K562 (cell line): ENCODE measurements around the gene CLCNKB. TPM values are rescaled to one million over a fixed set of nuclear protein-coding genes. Genes with fewer than 3 reads are reported as not detected.
A peak's percentile ranks its signal among the peaks of the same experiment; 100 is the strongest.

ENCODE experiments used
- ARID1B ChIP-seq: fragments of 450-650 bp; IDR thresholded peaks from 2 replicates; pipeline ENCODE4 v1.6.1; 2016; ENCODE audit warnings: antibody characterized with exemption, mild to moderate bottlenecking, inconsistent platforms
- CBFA2T2 ChIP-seq: fragments of 450-650 bp; conservative IDR thresholded peaks from 2 replicates; pipeline ENCODE4 v1.6.1; 2017; ENCODE audit warnings: mild to moderate bottlenecking
- EGR1 ChIP-seq: fragments of 450-650 bp; conservative IDR thresholded peaks from 2 replicates; pipeline ENCODE4 v1.6.1; 2017; ENCODE audit warnings: mild to moderate bottlenecking
- ESRRB ChIP-seq: fragments of 250-450 bp; sonication (Bioruptor Pico); IDR thresholded peaks from 2 replicates; pipeline ENCODE4 v1.5.0; 2020; ENCODE audit warnings: mild to moderate bottlenecking, moderate library complexity, borderline replicate concordance
- FOXP1 ChIP-seq: sonication (generic); formaldehyde crosslinking; IDR thresholded peaks from 2 replicates; pipeline ENCODE4 v1.8.0; 2022; ENCODE audit warnings: mild to moderate bottlenecking, missing genetic modification reagents
- HNRNPLL ChIP-seq: fragments of 200-400 bp; formaldehyde crosslinking; IDR thresholded peaks from 2 replicates; pipeline ENCODE4 v1.6.1; 2017; ENCODE audit warnings: low read length, low read depth, mild to moderate bottlenecking; ENCODE audit not compliant: poor library complexity, severe bottlenecking
- MCM2 ChIP-seq: fragments of 450-650 bp; IDR thresholded peaks from 2 replicates; pipeline ENCODE4 v1.6.1; 2017; ENCODE audit warnings: low read depth, mild to moderate bottlenecking
- OTX1 ChIP-seq: fragments of 450-650 bp; formaldehyde crosslinking; IDR thresholded peaks from 2 replicates; pipeline ENCODE4 v1.4.0; 2022; ENCODE audit warnings: mild to moderate bottlenecking
- POLR3A ChIP-seq: IDR thresholded peaks from 2 replicates; pipeline ENCODE4 v1.6.1; 2011; ENCODE audit warnings: borderline replicate concordance, mild to moderate bottlenecking, moderate library complexity; ENCODE audit not compliant: insufficient read length, insufficient read depth; ENCODE audit errors: extremely low read depth
- RAD21 ChIP-seq, 2 experiments: fragments of 250-450 bp in 1 of 2; fragments of 450-650 bp in 1 of 2; sonication (Bioruptor Pico) in 1 of 2; formaldehyde crosslinking in 1 of 2; IDR thresholded peaks in 1 of 2; conservative IDR thresholded peaks in 1 of 2; 2 replicates each; pipeline versions ENCODE4 v1.4.0 to v1.8.0; 2020 to 2022; ENCODE audit warnings: mild to moderate bottlenecking in 2 of 2, moderate library complexity in 1 of 2
- RB1 ChIP-seq: fragments of 450-650 bp; IDR thresholded peaks from 2 replicates; pipeline ENCODE4 v1.6.1; 2017; ENCODE audit warnings: low read depth, mild to moderate bottlenecking
- SMAD1 ChIP-seq: fragments of 150-350 bp; IDR thresholded peaks from 2 replicates; pipeline ENCODE4 v1.6.1; 2014; ENCODE audit warnings: low read length, low read depth; ENCODE audit not compliant: partially characterized antibody
- SREBF1 ChIP-seq: fragments of 150-350 bp; IDR thresholded peaks from 2 replicates; pipeline ENCODE4 v1.6.1; 2014; ENCODE audit warnings: antibody characterized with exemption, low read depth, low read length, borderline replicate concordance
- TAF15 ChIP-seq: fragments of 200-400 bp; formaldehyde crosslinking; IDR thresholded peaks from 2 replicates; pipeline ENCODE4 v1.6.1; 2017; ENCODE audit warnings: mild to moderate bottlenecking, low read depth, low read length, moderate library complexity
- ZC3H8 ChIP-seq: fragments of 450-650 bp; IDR thresholded peaks from 2 replicates; pipeline ENCODE4 v1.6.1; 2017
- ZEB2 ChIP-seq: fragments of 450-650 bp; IDR thresholded peaks from 2 replicates; pipeline ENCODE4 v1.6.1; 2016
- ZNF121 ChIP-seq: sonication (generic); formaldehyde crosslinking; conservative IDR thresholded peaks from 2 replicates; pipeline ENCODE4 v1.8.0; 2022; ENCODE audit warnings: missing genetic modification reagents
- ZNF24 ChIP-seq: fragments of 450-650 bp; IDR thresholded peaks from 2 replicates; pipeline ENCODE4 v1.6.1; 2016
- ZNF707 ChIP-seq: fragments of 250-450 bp; sonication (Bioruptor Pico); conservative IDR thresholded peaks from 2 replicates; pipeline ENCODE4 v1.8.0; 2022; ENCODE audit warnings: inconsistent platforms, mild to moderate bottlenecking, moderate library complexity
- ZNF717 ChIP-seq: fragments of 250-450 bp; sonication (Bioruptor Pico); IDR thresholded peaks from 2 replicates; pipeline ENCODE4 v1.5.0; 2021
- polyA plus RNA-seq, 8 experiments: library from polyadenylated mRNA; depleted of rRNA in 4 of 8; stranded (reverse) in 5 of 8; unstranded in 3 of 8; fragments of >200 nt; fragmentation: Nextera tagmentation in 2 of 8; fragmentation: Illumina TruSeq in 1 of 8; extraction: Ambion mirVana in 2 of 8; extraction: Trizol in 1 of 8; gene quantifications; 2 replicates each; pipeline versions ENCODE4 v1.2.1 to v1.2.3, GENCODE V29; 2011 to 2014; ENCODE audit warnings: inconsistent platforms in 1 of 8, missing spikeins in 1 of 8
- total RNA-seq, 7 experiments: library from RNA; depleted of rRNA in 6 of 7; stranded (reverse); fragments of >200 nt in 6 of 7; fragmentation: Illumina TruSeq in 2 of 7; extraction: Trizol in 2 of 7; gene quantifications; 2 replicates each; pipeline versions ENCODE4 v1.2.1 to v1.2.3, GENCODE V29; 2011 to 2021; ENCODE audit warnings: low replicate concordance in 1 of 7
- TF ChIP-seq, protein P1 (sequence below): fragments of 450-650 bp; IDR thresholded peaks from 2 replicates; pipeline ENCODE4 v1.6.1; 2016; ENCODE audit warnings: low read depth

The CLCNKB gene
- total and polyA plus RNA-seq, 9 of the 15 experiments (the other 6 are each of a cell fraction or from before 2014, with no cell fraction given), result 0.08 to 1.7 (median 0.64) TPM

DNA sequence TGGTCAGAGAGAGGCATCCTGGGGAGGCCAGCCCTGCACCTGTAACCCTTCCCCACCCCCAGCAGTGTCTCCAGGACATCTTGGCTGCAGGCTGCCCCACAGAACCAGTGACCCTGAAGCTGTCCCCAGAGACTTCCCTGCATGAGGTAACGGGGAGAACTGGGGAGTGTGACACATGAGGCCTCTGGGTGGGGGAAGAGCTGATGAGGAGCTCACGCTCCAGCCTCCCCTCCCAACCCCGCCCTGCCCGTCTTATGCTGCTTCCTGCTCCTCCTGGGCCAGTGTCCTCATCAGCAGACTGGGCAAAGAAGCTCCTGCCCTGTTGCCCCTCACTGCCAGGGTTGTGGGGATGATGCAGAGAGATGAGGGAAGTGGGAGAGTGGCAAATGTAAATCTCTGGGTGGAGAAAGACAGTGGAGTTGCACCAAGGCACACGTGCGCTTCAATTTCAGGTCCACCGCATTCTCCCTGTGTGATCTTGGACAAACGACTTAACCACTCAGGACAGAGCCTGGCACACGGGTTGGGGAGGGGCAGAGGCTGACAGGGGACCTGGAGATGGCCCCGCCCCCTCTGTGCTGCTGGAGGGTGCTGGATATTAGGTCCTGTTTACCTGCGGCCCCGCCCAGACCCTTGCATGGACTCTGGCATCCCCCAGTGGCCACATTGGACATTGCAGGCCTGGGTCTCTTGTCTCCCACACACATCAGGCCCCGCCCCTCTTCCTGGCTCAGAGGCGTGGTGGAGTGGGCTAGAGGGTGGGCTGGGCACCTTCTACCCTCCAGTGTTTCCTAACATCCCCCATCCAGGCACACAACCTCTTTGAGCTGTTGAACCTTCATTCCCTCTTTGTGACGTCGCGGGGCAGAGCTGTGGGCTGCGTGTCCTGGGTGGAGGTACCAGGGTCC, 12.3 kb downstream of the CLCNKB start (continued):
- TF ChIP-seq FOXP1 (CRISPR knock-in tag) (no peak), ESRRB (CRISPR knock-in tag) (no peak), ZNF121 (CRISPR knock-in tag) (no peak), CBFA2T2 (no peak), OTX1 (no peak), MCM2 (no peak), SMAD1 (no peak), ZEB2 (0 out of 2 replicates have a peak, but pooled peaks have one; percentile 63), RB1 (peak; percentile 92), RAD21 (CRISPR knock-in tag; conservative IDR thresholded peaks at IDR 0.05 in 1 of 2, IDR thresholded peaks at IDR 0.05 in 1 of 2) (peak; percentile 95 to 99), HNRNPLL (no peak), SREBF1 (no peak), ZNF707 (CRISPR knock-in tag) (no peak), POLR3A (no peak), ZNF24 (no peak), ZNF717 (CRISPR knock-in tag) (no peak), EGR1 (peak; percentile 56), TAF15 (no peak), ARID1B (peak; percentile 52; the same call in 1 of the 2 replicates), ZC3H8 (0 out of 2 replicates have a peak, but pooled peaks have one; percentile 30)
- TF ChIP-seq, protein P1, sequence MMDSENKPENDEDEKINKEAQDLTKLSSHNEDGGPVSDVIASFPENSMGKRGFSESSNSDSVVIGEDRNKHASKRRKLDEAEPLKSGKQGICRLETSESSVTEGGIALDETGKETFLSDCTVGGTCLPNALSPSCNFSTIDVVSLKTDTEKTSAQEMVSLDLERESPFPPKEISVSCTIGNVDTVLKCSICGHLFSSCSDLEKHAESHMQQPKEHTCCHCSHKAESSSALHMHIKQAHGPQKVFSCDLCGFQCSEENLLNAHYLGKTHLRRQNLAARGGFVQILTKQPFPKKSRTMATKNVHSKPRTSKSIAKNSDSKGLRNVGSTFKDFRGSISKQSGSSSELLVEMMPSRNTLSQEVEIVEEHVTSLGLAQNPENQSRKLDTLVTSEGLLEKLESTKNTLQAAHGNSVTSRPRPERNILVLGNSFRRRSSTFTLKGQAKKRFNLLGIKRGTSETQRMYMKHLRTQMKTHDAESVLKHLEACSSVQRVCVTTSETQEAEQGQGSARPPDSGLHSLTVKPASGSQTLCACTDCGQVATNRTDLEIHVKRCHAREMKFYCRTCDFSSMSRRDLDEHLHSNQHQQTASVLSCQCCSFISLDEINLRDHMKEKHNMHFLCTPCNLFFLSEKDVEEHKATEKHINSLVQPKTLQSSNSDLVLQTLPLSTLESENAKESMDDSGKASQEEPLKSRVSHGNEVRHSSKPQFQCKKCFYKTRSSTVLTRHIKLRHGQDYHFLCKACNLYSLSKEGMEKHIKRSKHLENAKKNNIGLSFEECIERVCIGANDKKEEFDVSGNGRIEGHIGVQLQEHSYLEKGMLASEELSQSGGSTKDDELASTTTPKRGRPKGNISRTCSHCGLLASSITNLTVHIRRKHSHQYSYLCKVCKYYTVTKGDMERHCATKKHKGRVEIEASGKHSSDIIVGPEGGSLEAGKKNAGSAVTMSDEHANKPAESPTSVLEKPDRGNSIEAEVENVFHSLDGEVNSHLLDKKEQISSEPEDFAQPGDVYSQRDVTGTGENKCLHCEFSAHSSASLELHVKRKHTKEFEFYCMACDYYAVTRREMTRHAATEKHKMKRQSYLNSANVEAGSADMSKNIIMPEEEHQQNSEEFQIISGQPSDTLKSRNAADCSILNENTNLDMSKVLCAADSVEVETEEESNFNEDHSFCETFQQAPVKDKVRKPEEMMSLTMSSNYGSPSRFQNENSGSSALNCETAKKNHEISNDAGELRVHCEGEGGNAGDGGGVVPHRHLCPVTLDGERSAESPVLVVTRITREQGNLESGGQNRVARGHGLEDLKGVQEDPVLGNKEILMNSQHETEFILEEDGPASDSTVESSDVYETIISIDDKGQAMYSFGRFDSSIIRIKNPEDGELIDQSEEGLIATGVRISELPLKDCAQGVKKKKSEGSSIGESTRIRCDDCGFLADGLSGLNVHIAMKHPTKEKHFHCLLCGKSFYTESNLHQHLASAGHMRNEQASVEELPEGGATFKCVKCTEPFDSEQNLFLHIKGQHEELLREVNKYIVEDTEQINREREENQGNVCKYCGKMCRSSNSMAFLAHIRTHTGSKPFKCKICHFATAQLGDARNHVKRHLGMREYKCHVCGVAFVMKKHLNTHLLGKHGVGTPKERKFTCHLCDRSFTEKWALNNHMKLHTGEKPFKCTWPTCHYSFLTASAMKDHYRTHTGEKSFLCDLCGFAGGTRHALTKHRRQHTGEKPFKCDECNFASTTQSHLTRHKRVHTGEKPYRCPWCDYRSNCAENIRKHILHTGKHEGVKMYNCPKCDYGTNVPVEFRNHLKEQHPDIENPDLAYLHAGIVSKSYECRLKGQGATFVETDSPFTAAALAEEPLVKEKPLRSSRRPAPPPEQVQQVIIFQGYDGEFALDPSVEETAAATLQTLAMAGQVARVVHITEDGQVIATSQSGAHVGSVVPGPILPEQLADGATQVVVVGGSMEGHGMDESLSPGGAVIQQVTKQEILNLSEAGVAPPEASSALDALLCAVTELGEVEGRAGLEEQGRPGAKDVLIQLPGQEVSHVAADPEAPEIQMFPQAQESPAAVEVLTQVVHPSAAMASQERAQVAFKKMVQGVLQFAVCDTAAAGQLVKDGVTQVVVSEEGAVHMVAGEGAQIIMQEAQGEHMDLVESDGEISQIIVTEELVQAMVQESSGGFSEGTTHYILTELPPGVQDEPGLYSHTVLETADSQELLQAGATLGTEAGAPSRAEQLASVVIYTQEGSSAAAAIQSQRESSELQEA, result no peak
